ENCODE measurements around the gene KLHL40.
"Not testable (repeated sequence)": the region's sequence is repeated elsewhere in the genome, so short reads cannot be mapped to it uniquely, and the experiment has no call there.

The KLHL40 gene

GRCh38 chr3:42705962-42706585 is 20.7 kb downstream of the KLHL40 start:
- no peak for DNase-seq

- DNase-seq: no peak
Observed at GRCh38 chr3:42706721-42707619, 21.6 kb downstream of the KLHL40 start.

DNA sequence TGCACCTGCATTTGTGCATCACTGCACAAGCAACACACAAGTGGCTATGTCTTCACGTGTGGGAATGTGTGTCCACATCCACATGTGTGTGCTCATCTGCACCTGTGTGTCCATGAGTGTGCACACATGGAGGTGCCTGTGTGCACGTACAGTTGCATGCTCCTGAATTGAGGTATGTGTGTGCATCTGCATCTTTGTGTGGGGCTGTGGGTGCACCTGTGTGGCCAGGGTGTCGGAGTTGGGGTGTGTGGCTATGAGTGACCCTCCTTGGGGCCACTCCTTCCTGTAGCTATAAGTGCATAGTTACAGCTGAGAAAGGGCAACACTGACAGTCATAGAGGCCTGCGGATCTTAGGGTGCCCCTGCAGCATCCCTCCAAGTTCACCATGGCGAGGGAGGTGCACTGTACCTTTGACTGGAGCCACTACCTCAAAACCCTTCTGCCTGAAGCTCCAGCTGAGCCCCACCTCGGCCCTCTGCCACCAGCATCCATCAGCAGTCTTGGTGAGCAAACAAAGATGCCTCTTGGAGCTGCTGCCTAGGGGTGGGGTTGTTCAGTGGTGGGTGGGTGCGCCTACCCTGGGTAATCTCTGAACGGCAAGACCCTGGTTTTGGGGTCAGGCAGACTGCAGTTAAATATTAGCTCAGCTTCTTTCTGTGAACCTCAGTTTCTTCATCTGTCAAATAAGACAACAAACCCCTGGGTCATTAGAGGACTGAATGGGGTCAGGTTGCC is 22.5 kb downstream of the KLHL40 start:
- DNase-seq: no peak

DNA sequence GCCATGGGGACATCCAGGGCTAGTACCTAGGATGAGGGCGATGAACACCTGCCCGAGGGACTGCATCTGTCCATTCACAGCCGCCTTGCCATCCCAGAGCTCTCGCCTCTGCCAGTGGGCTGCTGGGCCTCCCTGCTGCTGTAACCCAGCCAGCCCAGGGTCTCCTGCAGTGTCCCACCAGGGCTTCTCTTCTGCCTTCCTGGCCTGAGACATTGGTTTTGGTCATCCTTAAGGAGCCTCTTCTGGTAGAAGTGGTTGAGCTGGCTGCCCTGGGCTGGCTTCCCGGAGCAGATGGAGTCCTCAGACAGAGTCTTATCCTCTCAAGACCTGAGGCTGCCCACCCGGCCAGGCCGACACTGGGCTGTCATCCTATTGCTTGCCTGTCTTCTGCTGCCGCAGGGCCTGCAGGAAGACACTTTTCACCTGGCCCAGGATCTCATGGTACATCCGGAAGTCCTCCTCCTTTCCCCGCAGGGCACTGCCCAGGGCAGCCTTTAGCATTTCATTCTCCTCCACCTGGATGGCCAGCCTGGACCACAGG is 23.3 kb downstream of the KLHL40 start:
- DNase-seq: no peak

DNA sequence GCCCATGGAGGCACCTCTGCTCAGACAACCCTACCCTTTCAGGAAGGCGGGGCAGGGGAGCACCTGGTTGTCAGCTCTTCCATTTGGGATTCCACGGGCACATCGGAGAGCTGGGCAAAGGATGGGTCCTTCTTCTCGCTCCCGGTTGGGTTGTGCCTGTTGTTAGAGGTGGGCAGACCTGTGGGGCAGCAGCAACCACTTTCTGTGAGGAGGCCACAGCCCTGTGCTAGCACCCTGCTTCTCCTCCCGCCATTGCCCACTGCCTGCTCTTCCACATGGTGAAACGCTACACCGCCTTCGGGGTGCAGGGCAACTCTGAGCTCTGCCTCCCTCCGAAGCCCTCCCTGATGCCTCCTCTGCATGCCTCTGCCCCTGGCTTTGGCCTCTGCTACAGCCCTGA is 24.3 kb downstream of the KLHL40 start:
- DNase-seq: no peak

DNA sequence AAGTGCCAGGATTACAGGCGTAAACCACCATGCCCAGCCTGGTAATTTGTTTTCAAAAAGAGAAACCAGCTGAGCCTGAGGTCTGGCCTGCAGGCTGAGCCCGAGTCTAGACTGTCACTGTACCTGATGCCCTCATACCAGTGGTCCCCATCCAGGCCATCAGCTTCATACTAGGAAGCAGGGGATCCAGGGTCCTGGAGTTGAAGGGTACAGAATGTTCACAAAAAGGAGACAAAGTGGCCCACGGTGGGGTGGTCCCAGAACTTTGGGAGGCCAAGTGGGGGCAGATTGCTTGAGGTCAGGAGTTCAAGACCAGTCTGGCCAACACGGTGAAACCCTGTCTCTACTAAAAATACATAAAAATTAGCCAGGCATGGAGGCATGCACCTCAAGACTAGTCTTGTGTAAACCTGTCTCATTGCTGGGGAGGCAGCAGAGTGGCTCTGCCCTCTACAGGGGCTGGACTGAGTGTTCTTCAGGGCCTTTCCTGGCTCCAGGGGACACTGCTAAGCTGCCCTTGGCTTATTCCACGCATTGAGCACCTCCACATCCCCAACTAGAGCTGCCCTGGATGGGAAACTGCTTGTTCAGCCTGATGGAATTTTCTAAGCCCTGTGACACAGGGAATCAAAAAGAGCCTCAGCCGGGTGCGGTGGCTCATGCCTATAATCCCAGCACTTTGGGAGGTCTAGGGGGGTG is 25.1 kb downstream of the KLHL40 start:
- no peak for DNase-seq

GRCh38 chr3:42711491-42712343 is 26.4 kb downstream of the KLHL40 start:
- DNase-seq: no peak

- no peak for DNase-seq
Observed at GRCh38 chr3:42712344-42712648, 27.0 kb downstream of the KLHL40 start.

DNA sequence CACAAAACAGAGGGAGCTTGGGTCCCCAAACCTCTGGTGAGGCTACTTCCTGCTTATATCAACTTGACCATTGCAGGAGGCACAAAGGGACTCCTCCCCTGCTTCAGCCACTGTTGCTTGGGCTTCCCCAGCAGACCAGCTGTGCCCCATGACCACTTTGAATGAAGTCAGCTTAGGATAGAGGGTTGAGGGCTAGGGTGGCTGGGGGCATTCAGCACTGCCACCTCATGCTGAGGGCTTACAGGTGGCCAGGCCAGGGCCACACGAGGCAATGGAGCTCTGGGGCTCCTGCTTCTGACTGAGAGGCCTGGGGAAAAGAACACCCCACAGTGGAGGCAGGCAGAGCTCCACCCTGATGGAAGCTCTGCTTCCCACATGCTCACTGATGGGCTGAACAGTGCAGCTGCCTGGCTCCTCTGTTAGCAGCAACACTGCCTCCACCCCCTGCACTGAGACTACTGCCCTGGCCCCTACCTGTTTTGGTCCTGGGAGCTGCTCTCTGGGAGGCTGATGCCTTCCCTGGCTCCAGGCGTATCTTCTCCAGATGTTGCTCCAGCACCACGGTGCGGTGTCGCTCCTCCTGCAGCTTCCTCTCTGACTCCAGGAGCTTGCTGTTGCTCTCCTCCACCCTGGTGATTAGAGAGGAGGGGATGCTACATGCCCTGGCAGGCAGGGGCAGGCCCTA is 27.5 kb downstream of the KLHL40 start:
- no peak for DNase-seq

GRCh38 chr3:42713747-42714146 is 28.4 kb downstream of the KLHL40 start:
- DNase-seq: no peak

- no peak for DNase-seq
Observed at GRCh38 chr3:42714171-42714852, 29.0 kb downstream of the KLHL40 start.

DNA sequence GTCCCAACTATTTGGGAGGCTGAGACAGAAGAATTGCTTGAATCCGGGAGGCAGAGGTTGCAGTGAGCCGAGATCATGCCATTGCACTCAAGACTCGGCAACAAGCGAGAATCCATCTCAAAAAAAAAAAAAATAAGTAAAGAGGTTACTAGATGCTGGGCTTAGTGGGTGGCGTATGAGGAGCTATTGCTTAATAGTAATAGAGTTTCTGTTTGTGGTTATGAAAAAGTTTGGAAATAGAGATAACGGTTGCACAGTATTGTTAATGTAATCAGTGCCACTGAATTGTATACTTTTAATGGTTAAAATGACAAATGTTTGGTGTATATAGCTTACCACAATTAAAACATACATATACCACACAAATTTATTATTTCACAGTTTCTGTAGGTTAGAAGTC is 32.0 kb downstream of the KLHL40 start:
- DNase-seq: peak; percentile 24

- DNase-seq: no peak
Observed at GRCh38 chr3:42718338-42718737, 33.0 kb downstream of the KLHL40 start.

- DNase-seq: no peak
Observed at GRCh38 chr3:42719002-42719401, 33.7 kb downstream of the KLHL40 start.

DNA sequence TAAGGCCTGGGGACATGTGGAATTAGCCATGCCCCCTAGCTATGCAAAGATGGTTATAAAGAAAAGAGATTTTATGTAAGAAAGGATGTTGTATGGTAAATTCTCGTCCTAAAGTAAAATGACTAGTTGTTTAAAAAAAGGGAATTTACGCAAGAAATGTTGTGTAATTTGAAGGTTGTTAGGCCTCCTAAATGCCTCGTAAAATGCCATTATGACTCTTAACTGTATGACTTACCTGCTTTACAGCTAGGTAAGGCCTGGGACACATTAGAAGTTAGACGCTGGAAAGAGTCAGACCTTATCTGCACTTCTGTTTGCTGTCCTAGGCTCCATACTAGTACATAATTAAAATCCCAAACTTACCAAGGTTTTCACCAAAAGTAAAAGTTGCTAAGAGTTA is 34.8 kb downstream of the KLHL40 start:
- DNase-seq: peak; percentile 48

GRCh38 chr3:42721690-42722089 is 36.4 kb downstream of the KLHL40 start:
- no peak for DNase-seq

GRCh38 chr3:42722442-42722841 is 37.1 kb downstream of the KLHL40 start:
- DNase-seq: not testable (repeated sequence)

- peak; percentile 51 for DNase-seq
Observed at GRCh38 chr3:42723219-42723618, 37.9 kb downstream of the KLHL40 start.

GRCh38 chr3:42725454-42725853 is 40.1 kb downstream of the KLHL40 start:
- DNase-seq: no peak

DNA sequence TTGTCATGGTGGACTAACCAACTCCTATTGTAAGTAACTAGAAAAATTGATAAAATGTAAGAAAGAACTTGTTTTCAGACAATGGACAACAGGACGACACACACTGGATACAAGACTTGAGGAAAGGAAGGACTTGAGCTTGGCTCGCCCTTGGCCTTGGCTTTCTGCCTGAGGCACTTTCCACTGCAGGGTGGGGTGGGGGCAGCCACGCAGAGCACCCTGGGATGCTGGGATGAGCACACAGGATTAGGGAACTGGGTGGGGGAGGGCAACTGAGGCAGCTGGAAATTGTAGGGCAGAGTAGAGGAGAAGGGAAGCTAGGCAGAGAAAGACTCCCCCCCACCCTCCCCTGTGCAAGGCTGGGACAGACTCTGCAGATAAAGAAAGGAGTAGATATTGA is 42.7 kb downstream of the KLHL40 start:
- DNase-seq: no peak

All from suppressor macrophage treated with lipopolysaccharide for 4 hours (primary cell).